ENCODE measurements around the gene LAMB4. TPM values are rescaled to one million over a fixed set of nuclear protein-coding genes. Genes with fewer than 3 reads are reported as not detected.

The LAMB4 gene
- total RNA-seq, 1 donor from 2014 or later: 1.1 TPM

DNA sequence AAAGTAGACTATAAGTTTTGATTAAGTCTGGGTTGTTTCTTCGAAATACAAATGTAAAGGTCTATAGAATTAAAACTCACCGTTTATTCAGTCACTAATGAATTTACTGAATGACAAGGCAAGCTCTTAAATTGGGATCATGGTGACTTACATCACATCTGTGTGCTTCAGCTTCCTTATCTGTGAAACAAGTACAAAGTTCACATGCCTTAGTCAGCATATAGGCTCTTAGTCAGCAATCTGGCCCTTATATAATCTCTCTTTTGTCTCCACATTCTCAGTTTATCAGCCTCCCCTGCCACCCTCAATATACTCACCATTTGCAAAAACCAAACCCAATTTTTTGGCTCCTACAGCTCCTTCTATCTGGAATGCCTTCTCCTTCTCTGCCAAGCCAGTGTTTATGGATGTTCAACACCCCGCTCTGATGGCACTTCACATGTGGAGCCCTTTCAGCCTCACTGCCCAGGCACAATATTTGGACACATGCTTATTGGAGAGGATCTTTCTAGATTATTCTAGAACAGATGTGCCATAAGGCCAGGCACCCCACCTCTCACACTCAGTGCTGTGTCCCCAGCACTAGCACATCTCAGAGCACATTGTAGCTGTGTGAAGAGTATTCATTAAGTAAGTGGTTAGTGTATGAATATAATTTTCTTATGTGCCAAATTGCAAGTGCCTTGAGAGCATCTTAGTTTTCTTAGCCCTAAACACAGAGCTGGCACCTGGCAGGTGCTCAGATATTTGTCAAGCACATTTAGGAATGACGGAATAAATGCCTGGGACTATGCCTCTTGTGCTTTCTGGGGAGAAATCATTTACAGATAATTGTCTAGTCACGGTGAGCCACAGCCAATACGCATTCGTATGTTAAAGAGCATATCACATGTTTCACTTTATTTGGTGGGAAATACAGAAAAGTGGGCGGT is 117.4 kb downstream of the LAMB4 start:
- peak; percentile 68 for ATAC-seq

GRCh38 chr7:108010377-108010776 is 119.8 kb downstream of the LAMB4 start:
- ATAC-seq: no peak

DNA sequence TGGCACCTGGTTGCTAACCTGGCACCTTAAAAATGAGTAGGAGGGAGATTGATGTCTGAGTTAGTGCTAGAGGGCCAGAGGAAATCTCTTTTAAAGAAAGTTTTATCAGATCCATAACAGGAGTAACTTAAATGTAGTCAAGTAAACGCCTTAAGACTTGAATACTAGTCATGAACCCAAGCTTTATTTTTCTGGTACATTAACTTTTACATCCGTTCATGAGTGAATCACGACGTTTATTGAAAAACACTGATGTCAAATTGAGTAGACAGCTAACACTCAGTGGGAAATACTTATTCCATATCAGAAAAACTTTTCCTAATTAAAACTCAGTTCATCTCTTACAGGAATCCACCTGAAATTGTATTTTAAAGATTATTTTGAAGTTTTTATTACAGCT is 120.3 kb downstream of the LAMB4 start:
- ATAC-seq: no peak

DNA sequence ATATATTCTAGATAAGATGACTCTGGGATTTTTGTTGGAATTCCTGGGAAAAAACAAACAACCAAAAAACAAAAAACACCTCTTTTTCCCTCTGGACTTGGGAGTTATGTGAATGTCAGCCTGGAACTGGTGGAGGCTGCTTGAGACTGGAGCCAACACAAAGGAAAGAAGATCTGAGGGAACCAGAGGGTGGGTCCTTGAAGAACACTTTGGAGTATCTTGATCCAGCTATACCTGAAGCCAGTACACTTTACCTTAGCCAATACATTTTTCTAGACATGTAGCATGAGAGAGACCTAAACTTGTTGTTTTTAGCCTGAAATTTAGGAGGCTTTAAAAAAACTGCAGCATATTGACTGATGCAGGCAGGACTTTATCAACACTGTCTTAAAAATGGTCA is 121.3 kb downstream of the LAMB4 start:
- no peak for ATAC-seq

DNA sequence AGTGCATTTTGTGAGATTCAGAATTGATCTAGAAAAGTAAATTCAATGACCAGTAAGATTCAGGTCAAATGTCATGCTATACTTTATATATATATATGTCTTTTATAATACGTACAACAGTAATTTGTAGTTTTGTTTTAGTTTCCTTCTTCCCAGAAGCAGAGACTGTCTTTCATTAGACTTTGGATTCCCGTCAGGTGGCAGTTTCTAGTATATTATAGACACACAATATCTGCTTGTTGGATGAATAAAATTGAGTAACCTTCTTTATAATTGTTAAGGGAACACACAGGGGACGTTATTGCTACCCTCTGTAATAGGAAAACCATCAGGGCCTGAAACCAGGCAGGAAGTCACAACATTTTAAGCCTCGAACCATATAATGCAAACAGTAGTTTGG is 121.9 kb downstream of the LAMB4 start:
- ATAC-seq: no peak

- ATAC-seq: no peak
Measured at GRCh38 chr7:108007762-108008161, 122.4 kb downstream of the LAMB4 start.

GRCh38 chr7:108007261-108007660 is 122.9 kb downstream of the LAMB4 start:
- no peak for ATAC-seq

DNA sequence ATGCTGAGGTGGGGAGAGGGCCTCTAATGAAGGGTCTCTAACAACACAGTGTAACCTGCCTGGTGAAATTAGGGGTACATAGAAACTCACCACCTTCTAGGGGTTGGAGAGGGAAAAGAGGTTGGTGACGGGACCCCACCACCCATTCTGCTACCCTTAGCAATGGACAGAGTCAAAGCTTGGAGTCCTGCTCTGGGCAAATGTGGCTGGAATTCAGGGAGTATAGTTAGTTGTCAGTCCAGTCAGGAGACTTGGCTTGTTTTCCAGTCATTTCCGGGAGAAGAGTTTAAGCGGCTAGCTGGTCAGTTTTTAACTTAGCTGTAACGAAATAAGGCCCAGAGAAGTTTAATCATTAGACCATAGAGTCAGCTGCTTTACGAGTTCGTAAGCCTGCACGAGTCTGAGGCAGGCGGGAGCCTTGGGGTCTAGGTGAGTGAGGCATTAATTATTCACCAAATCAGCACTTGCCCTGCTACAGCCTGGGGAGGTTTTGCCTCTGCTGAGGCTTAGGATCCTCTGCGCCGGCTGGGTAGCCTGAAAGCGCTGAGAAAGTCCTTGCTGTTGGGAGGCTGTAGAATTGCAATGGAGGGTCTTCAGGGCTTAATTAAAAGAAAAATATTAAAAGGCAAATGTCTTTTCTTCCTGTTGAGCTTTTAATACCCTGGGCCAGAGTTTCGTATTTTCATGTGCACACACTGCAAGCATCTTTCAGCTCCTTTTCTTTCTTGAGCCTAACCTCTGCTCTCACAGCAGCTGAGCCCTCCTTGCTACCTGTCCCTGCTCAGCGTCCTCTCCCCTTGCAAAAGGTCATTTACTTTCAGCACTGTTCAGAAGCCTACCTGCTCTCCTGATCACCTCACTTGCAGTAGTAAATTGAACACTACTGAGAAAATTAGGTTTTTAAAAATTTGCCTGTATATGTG is 125.7 kb downstream of the LAMB4 start:
- ATAC-seq: no peak

- no peak for ATAC-seq
Measured at GRCh38 chr7:108003599-108003935, 126.6 kb downstream of the LAMB4 start.

DNA sequence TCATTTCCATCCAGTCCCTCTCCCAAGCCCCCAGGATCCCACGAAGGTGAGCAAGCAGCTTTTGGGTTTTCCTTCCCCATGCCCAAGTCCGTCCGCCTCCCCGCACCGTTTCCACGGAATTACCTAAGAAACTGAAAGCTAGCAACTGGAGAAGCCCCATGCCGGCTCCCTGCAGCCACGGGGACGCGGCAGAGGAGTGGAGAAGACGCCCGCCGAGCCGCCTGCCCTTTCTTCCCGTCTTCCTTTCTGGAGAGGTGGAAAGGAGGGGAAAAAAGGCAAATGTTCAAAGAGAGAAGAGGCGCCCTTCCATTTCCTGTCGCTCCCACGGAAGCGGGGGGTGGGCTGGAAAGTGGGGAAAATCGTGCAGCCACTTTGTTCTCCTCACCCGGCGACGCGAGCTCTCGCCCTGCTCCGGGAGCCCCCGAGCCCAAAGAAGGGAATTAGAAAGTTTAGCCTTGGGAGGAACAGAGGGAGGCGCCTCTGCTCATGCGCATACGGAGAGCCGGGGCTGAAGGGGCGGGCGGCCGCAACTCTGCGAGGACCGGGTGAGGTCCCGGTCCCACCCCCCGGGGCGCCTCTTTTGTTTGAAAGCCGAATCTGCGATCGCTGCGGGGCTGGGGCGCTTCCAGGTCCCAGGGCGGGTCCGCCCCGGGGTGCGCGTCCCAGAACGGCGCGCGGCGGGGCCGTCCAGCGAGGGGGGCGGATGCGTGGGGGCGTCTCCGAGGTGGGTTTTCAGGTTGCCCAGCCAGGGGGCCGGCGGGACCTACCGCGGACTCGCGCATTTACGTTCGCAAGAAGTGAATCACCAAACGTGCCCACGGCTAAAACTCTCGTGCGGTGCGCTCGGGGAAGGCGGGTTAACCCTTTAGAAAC is 127.2 kb downstream of the LAMB4 start, which contains the start of gene LAMB1:
LAMB1 (minus strand) TSS at position 436 of the 873 bp plus-strand sequence; CDS start at position 160, 276 bp downstream.
- ATAC-seq: peak; percentile 51

DNA sequence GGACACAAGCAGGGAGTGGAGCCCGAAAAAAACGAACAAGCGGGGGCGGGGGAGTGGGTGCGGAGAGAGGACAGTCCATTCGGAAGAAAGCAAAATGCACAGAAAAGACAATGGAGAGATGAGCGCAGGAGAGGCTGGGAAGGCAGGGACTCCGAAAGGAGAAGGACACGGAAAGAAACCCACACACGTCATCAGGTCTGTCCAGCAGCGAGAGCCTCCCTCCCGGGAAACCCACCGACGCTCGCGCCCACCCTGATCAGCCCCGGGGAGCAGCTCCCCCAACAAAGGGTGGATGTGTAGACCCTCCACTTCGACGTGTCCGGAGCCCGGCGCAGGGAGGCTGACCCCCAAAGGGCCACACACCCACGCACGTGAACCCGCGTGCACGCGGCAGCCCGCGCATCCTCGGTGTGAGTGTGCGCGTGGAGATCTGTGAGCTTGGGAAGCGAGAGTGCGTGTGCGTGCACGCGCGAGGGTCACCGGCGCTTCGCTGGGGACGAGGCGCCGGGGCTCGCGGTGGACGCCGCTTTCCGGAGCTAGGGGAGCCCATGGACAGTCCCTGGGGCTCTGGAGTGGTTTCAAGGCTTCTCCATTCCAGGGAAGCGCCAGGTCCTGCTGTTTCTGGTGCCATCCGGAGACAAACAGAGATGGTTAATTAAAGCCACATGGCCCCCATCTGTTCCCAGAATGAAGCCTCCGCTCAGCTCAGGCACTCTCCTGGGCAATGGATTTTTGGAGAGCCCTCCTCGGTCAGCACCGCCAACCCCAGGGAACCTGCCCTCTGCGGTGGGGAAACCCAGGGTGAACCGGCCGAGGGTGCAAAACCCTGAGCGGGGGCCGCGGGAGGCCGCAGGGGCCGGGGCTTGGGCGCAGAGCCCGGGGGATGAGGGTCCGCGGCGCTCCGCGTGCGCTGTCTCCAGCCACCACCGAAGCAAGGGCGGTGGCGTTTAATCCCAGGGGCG is 128.1 kb downstream of the LAMB4 start:
- ATAC-seq: peak; percentile 15

DNA sequence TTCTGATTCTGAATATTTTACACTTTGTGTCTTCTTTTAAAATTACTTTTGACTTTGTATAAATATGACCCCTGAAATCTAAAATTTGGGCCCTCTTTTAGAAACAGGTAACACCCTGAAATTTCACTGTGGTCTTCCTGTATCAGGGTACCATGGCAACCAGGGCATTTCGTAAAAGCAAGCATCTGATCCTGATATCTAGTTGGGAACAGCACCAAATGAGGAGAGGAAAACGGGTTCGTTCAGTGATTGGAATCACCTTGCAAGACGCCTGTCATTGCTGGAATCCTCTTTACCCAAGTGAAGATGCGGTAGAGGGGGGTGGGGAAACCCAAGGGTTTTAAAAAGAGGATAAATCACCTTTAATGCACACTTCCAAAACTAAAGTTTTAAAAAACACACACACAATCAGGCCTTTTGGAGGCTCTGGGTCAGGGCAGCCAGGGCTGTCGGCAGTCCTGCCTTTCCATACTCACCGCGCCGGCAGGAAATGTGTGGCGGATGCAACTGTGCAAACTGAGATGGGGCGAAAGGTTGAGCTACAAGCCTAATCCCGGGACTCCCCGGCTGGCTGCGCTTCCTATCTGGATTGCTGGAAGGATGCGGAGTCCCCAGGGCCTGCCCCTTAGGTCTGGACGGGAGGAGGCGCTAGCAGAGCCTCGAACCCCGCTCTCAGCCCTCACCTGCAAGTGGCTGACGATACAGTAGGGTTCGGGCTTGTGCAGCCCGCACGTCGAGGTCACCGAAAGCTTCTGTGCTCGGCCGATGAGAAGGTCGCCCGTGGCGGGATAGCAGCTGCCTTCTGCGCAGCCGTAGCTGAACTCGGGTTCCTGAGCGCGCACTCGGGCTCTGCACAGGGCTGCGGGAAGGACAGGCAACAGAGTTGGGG is 129.0 kb downstream of the LAMB4 start:
- ATAC-seq: peak; percentile 50

- no peak for ATAC-seq
Measured at GRCh38 chr7:107999779-108000560, 130.2 kb downstream of the LAMB4 start.

DNA sequence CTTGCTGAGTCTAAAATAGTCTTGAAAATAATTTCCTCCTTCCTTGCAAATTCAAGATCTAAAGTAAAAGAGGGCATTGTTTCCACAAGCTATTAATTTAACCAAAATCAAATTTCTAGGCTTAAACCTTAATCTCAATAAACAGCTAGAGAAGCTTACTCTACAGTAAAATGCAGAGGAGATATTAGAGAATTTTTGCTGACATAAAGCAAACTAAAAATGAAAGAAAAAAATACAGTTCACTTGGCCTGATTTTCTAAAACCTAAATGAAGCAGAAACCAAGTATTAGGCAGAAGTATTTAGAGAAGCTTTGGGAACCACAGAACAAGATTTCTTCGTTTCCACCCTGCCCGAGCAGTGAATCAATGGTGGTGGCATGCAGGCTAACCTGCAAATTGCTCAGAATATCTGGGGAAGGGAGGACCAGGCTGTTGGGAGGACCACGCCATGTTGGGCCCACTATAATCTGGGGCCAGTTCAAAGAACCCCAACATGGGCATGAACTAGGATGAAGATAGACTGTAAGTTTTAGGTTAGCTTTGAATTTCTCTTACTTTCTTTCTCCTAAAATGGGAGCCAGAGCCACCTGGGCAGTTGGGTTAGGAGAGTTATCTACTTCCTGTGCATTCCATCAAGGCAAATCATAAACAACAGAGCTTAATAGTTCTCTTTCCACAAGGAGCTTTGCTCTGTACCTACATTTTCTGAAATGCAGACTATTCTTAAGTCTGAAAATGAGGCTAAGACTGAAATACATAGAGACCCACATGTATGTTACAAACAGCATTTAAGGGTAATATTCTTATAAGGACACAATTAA is 131.3 kb downstream of the LAMB4 start:
- ATAC-seq: no peak

DNA sequence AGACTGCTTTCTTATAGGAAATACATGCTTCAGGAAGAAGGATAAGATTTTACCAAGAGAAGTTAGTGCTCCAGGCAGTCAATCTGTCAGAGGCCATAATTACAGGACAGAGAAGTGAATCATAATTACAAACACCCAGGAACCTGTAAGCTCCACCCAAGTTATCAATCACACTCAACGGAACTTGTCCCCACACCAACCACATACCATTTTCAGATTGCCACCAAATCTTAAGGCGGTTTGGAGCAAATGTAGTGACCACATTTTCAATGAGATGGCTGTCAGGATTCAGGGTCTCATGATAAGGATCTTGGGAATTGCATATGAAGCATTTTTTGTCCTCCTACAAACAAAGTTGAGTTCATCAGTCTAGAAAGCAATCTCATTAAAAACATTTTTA is 132.0 kb downstream of the LAMB4 start:
- peak; percentile 52 for ATAC-seq

DNA sequence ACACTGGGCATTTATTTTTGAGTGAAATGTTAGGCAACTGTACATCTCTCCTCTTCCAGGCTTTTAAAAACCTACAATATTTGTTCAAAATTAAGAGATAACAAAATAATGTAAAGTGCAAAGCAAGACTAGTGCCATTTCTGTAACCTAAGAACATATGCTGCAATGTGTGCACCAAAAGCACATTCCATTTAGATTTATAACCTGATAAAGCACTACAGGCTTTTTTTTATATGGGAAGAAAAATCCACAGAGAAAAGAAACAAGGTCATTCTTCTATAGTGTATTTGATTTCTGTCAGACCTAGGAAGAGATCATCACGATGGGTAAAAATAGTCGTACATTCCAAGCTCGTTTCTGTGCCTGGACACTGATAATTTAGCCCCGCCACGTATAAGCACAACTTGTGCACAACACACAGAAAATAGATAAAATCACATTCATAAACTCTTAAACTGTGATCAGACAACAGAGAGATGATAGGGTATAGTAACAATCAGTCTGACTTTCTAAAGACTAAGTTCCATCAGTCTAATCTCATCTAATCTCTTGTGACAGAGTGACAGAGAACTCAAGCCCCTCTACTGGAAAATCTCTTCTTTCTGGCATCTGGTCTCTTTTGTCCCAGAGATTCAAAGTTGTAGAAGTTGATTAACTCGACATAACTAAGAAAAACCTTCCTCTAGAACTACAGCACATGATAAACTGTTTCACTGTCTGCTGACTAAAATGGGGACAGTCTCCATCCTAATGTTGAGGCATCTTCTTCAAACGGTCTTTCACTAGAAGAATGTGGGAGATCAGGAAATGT is 133.9 kb downstream of the LAMB4 start:
- no peak for ATAC-seq
